Colonic mucosa (tissue), 4 donors: ENCODE data around the gene PLOD1. TPM values are rescaled to one million over a fixed set of nuclear protein-coding genes. Genes with fewer than 3 reads are reported as not detected.

ENCODE experiments used
- DNase-seq: peaks from one replicate; pipeline ENCODE4 v3.0.0-alpha.2; 2020
- H3K27ac ChIP-seq: fragments of 200-600 bp; one replicate; pipeline ENCODE4 v1.8.0; 2021
- H3K27me3 ChIP-seq: fragments of 200-600 bp; one replicate; pipeline ENCODE4 v1.8.0; 2021
- H3K36me3 ChIP-seq: fragments of 200-600 bp; one replicate; pipeline ENCODE4 v1.8.0; 2021
- H3K4me1 ChIP-seq: fragments of 200-600 bp; one replicate; pipeline ENCODE4 v1.8.0; 2021; ENCODE audit warnings: mild to moderate bottlenecking
- H3K4me3 ChIP-seq: fragments of 200-600 bp; one replicate; pipeline ENCODE4 v1.8.0; 2021
- H3K9ac ChIP-seq, 2 donors: one replicate each; pipeline ENCODE4 v1.7.0; 2013; ENCODE audit warnings: control low read depth in 2 of 2, low read depth in 2 of 2, low read length in 2 of 2
- H3K9me3 ChIP-seq: fragments of 200-600 bp; one replicate; pipeline ENCODE4 v1.8.0; 2021
- CTCF ChIP-seq: fragments of 200-600 bp; IDR thresholded peaks from one replicate; pipeline ENCODE4 v1.8.0; 2022; ENCODE audit warnings: antibody characterized with exemption, mild to moderate bottlenecking
- intact Hi-C: fragments of 100-400 bp; cut with DNase I; formaldehyde crosslinking; loops from one replicate; pipeline ENCODE4 v1.14.1; 2022
- total RNA-seq, 2 donors: library from RNA; stranded (reverse); fragmentation: NEBNext Ultra II Directional in 1 of 2; extraction: Animal tissue kit (Norgen Biotek cat#: 25700) in 1 of 2; gene quantifications; one replicate each; pipeline ENCODE4 v1.2.1, GENCODE V29; 2021
- donor health status: healthy.
- donor health status: DM: no; HTN: no; CAD: no.
- donor health status: DM: no; HTN: no; CAD: no.

The PLOD1 gene
- 10 to 100 TPM; 72.5 to 83.9 TPM for total RNA-seq

GRCh38 chr1:11934302-11935056 is at the start of gene PLOD1:
Gene PLOD1, plus strand, starts transcription at chr1:11934717. Its CDS starts 63 bp downstream, at chr1:11934780.
- TF ChIP-seq CTCF = no peak
- Histone ChIP-seq H3K9ac (peak within 1 kb of the TSS; percentile 71 to 88), H3K36me3 (no peaks in the 10 kb centered on the region), H3K27me3 (no peaks in the 10 kb centered on the region), H3K9me3 (no peaks in the 10 kb centered on the region), H3K27ac (peak within 1 kb of the TSS; percentile 81), H3K4me3 (peak within 1 kb of the TSS; percentile 81), H3K4me1 (peaks cover 13% of the 10 kb centered on the region)
- intact Hi-C loops = no loop called here
- peak; percentile 95 for DNase-seq

GRCh38 chr1:11885916-11886315 is 48.6 kb upstream of the PLOD1 start:
- no peak for TF ChIP-seq CTCF
- no peak overlapping the region for H3K4me3 ChIP-seq
- H3K9ac ChIP-seq = no peak overlapping the region
- intact Hi-C loops = no loop called here
- no peaks in the 10 kb centered on the region for H3K9me3 ChIP-seq
- H3K27me3 ChIP-seq = no peaks in the 10 kb centered on the region
- no peak overlapping the region for H3K27ac ChIP-seq
- no peaks in the 10 kb centered on the region for H3K4me1 ChIP-seq
- DNase-seq = no peak
- H3K36me3 ChIP-seq = no peaks in the 10 kb centered on the region

GRCh38 chr1:11886986-11887665 is 47.4 kb upstream of the PLOD1 start:
- intact Hi-C loops = no loop called here
- Histone ChIP-seq H3K27ac (no peak overlapping the region), H3K4me1 (no peaks in the 10 kb centered on the region), H3K27me3 (no peaks in the 10 kb centered on the region), H3K9ac (no peak overlapping the region), H3K4me3 (no peak overlapping the region), H3K9me3 (no peaks in the 10 kb centered on the region), H3K36me3 (no peaks in the 10 kb centered on the region)
- no peak for DNase-seq
- TF ChIP-seq CTCF = no peak

GRCh38 chr1:11887666-11888007 is 46.9 kb upstream of the PLOD1 start:
- Histone ChIP-seq H3K27me3 (no peaks in the 10 kb centered on the region), H3K9ac (no peak overlapping the region), H3K4me3 (no peak overlapping the region), H3K9me3 (no peaks in the 10 kb centered on the region), H3K27ac (no peak overlapping the region), H3K36me3 (no peaks in the 10 kb centered on the region), H3K4me1 (no peaks in the 10 kb centered on the region)
- TF ChIP-seq CTCF = no peak
- intact Hi-C loops = no loop called here
- DNase-seq = no peak

- intact Hi-C loops = no loop called here
Measured at GRCh38 chr1:11888206-11888876, 46.2 kb upstream of the PLOD1 start.

More at GRCh38 chr1:11888206-11888876, 46.2 kb upstream of the PLOD1 start:
- H3K27ac ChIP-seq = no peak overlapping the region
- H3K9me3 ChIP-seq = no peaks in the 10 kb centered on the region
- DNase-seq = no peak
- H3K4me1 ChIP-seq = no peaks in the 10 kb centered on the region
- H3K9ac ChIP-seq = no peak overlapping the region
- H3K27me3 ChIP-seq = no peaks in the 10 kb centered on the region
- TF ChIP-seq CTCF = no peak
- H3K36me3 ChIP-seq = no peaks in the 10 kb centered on the region
- no peak overlapping the region for H3K4me3 ChIP-seq
